ENCODE measurements around the gene ALPP.
"Not testable (repeated sequence)": the region's sequence is repeated elsewhere in the genome, so short reads cannot be mapped to it uniquely, and the experiment has no call there.

Gene ALPP

DNA sequence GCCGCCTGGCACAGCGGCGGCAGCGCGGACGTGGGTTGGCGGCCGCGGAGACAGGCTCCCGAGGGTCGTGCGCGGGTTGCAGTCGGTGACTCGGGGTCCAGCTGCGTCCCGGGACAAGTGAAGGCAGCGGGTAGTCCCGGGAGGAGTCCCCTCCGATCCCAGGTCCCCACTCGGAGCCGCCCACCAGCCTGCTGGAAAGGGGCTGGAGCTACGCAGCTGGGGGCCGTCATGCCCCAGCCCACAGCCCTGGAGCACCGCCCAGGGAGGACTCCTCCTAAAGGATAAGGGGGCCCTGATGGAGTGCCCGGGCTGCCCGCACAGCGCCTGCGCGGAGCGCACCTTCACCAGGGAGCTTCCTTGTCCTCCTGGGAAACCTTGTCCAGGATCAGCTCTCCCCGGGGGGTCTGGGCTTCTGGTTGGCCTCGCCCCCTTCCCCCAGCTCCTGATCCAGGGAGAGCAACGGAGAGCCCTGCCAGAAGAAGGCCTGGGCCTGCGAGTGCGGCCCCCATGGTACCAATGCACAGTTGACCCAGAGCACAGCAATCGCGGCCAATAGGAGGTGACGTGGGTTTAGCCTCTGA, 25.9 kb upstream of the ALPP start:
- no peak for DNase-seq (ENCODE audit: extremely low read depth, low read depth)
- TF ChIP-seq, protein P1, sequence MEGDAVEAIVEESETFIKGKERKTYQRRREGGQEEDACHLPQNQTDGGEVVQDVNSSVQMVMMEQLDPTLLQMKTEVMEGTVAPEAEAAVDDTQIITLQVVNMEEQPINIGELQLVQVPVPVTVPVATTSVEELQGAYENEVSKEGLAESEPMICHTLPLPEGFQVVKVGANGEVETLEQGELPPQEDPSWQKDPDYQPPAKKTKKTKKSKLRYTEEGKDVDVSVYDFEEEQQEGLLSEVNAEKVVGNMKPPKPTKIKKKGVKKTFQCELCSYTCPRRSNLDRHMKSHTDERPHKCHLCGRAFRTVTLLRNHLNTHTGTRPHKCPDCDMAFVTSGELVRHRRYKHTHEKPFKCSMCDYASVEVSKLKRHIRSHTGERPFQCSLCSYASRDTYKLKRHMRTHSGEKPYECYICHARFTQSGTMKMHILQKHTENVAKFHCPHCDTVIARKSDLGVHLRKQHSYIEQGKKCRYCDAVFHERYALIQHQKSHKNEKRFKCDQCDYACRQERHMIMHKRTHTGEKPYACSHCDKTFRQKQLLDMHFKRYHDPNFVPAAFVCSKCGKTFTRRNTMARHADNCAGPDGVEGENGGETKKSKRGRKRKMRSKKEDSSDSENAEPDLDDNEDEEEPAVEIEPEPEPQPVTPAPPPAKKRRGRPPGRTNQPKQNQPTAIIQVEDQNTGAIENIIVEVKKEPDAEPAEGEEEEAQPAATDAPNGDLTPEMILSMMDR (IDR thresholded peaks at IDR 0.05; ENCODE audit: low read depth, low read length): no peak

DNA sequence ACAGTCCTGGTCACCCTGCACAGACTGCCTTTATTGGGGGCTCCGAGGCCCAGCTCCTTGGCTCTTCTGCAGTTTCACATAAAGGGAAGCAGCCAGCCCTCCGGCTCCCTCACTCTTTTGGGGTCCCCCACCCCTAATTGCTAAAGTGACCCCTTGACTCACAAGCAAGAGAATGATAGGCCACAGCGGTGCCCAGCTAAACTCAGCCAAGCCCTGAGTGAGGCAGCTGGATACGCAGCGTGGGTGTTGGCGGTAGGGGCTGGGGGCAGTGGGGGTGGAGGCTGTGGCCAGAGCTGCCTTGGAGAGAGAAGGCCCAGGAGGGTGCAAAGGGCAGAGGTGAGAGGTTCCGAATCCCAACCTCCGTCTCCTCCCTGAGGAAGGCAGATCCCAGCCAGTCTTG, 25.5 kb upstream of the ALPP start:
- TF ChIP-seq, protein P1 (IDR thresholded peaks at IDR 0.05; ENCODE audit: low read depth, low read length): no peak
- DNase-seq (ENCODE audit: extremely low read depth, low read depth): no peak

DNA sequence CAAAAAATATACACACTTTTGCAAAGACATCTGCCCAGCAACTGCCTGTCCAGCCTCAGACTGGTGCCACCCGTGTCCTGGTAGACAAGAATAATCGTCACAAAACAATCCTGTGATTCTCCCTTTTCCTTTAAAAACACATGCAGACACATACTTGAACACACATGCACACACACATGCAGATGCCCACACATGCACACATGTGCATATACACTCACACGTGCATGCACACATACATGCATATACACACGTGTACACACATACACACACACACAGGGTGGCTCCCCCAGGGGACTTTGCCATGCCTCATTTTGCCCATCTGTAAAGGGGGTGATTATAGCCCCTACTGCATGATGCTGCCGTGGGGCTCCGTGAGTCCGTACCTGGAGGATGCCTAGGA, 24.9 kb upstream of the ALPP start:
- TF ChIP-seq, protein P1 (IDR thresholded peaks at IDR 0.05; ENCODE audit: low read depth, low read length): no peak
- no peak for DNase-seq (ENCODE audit: extremely low read depth, low read depth)

DNA sequence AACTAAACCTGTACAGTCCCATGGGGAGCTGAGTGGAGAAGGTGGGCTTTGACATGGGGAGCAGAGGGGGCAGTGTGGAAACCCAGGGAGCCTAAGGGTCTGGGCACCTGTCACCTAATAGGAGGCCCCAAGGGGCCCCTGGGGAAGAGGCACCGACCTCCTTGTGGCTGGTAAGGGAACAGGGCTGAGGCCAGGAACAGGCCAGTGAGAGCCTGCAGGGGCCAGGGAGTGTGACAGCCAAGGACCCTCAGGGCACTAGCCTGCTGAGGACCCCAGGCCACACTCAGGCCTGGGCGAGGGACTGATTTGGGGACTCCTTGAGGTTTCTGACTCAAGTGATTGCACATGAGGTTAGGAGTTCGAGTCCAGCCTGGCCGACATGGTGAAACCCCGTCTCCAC, 24.5 kb upstream of the ALPP start:
- TF ChIP-seq, protein P1 (IDR thresholded peaks at IDR 0.05; ENCODE audit: low read depth, low read length): no peak
- DNase-seq (ENCODE audit: extremely low read depth, low read depth): no peak

DNA sequence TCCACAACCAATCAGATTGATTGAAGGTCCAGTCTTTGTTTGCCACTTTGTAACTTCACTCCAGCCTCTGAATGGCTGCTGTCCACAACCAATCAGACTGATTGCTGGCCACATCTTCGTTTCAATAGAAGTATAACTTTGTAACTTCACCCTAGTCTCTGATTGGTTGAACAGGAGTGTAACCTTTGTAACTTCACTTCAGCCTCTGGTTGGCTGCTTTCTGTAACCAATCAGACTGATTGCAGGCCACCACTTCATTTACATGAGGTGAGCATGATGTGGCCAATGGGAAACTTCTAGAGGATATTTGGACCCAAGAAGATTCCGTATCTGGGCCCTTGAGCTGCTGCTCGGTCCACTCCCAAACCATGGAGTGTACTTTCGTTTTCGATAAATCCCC, 16.9 kb upstream of the ALPP start:
- TF ChIP-seq, protein P1 (IDR thresholded peaks at IDR 0.05; ENCODE audit: low read depth, low read length): no peak
- no peak for DNase-seq (ENCODE audit: extremely low read depth, low read depth)

DNA sequence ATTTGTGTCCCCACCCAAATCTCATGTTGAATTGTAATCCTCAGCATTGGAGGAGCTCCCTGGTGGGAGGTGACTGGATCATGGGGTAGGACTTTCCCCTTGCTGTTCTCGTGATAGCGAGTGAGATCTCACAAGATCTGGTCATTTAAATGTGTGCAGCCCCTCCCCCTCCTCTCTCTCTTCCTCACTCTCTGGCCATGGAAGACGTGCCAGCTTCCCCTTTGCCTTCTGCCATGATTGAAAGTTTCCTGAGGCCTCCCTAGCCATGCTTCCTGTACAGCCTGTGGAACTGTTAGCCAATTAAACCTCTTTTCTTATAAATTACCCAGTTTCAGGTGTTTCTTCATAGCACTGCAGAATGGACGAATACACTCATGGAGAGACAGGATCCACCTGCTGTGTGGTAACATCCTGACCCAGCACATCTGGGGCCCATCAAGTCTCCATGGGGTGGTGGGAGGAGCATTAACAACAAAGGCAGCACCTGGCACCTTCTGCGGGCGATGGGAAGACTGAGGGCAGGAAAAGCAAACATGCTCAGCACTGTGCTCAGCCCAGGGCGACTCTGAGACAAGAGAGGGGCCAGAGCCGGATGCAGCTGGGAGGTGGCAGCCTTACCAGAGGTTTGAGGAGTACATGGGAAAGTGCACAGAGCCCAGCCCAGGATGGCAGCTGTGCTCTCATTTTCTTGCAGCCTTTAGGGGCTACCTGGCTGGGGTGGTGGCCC, 16.2 kb upstream of the ALPP start:
- TF ChIP-seq, protein P1 (IDR thresholded peaks at IDR 0.05; ENCODE audit: low read depth, low read length): no peak
- no peak for DNase-seq (ENCODE audit: extremely low read depth, low read depth)

DNA sequence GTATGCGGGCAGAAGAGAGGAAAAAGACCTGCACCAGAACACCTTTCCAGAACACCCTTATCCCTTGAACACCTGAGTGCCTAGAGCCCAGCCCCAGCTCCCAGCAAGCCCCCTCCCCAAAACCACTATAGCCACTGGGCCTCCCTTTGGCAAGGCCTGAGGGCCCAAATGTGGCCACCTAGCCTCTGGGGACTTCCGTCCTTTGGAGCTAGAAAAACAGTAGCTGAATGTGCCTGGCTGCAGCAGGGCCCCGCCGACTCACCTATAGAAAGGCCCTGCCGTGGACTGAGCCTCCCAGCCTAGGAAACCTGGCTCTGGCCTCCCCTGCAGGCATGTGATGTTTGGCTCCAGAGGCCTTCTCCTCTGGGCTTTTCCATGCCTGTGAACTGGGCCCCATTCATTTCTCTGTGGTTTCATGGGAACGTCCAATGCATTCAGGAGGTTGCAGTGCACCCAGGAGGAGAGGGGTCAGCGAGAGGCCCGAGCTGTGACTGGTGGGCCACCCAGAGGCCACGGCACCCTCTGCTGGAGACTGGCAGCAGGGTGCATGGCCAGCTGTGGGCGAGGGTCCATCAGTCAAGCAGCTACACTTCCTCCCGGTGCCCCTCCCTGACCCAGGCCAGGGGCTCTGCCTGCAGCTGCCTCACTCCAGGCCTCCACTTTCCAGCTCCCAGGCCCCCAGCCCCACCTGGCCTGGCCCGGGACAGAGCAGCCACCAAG, 15.3 kb upstream of the ALPP start:
- not testable (repeated sequence) for DNase-seq (ENCODE audit: extremely low read depth, low read depth)

Data from AG09319 (cell line).